Stimulated activated naive CD4-positive, alpha-beta T cell treated with Interleukin-2 at 50 U/mL for 16 hours (primary cell): ENCODE results near the gene MBD3L2B.
"Not testable (repeated sequence)": the region's sequence is repeated elsewhere in the genome, so short reads cannot be mapped to it uniquely, and the experiment has no call there.

ENCODE experiments used
- DNase-seq: peaks from one replicate; lab custom pipeline; 2025; lab: John Stamatoyannopoulos, UW

The MBD3L2B gene

GRCh38 chr19:7021331-7021730 is at the start of gene MBD3L2B:
Gene MBD3L2B, minus strand, starts transcription at chr19:7021431. Its CDS starts 34 bp downstream, at chr19:7021397.
- not testable (repeated sequence) for DNase-seq

- no peak for DNase-seq
Measured at GRCh38 chr19:7069904-7070226, 48.6 kb upstream of the MBD3L2B start.

GRCh38 chr19:7069042-7069903 is 48.0 kb upstream of the MBD3L2B start, which contains the start of gene ZNF557:
Gene ZNF557, plus strand, starts transcription at chr19:7069703. Its CDS starts 5,372 bp downstream, at chr19:7075075.
- DNase-seq: peak; percentile 98

- DNase-seq: no peak
Measured at GRCh38 chr19:7068599-7068998, 47.4 kb upstream of the MBD3L2B start.

- DNase-seq: no peak
Measured at GRCh38 chr19:7067716-7068115, 46.5 kb upstream of the MBD3L2B start.

GRCh38 chr19:7067122-7067521 is 45.9 kb upstream of the MBD3L2B start:
- DNase-seq: not testable (repeated sequence)

GRCh38 chr19:7063764-7064418 is 42.7 kb upstream of the MBD3L2B start:
- no peak for DNase-seq

GRCh38 chr19:7063339-7063738 is 42.1 kb upstream of the MBD3L2B start:
- no peak for DNase-seq

- not testable (repeated sequence) for DNase-seq
Measured at GRCh38 chr19:7059977-7060376, 38.7 kb upstream of the MBD3L2B start.

- not testable (repeated sequence) for DNase-seq
Measured at GRCh38 chr19:7058576-7058975, 37.3 kb upstream of the MBD3L2B start, which contains the start of gene MBD3L3. Gene MBD3L3, minus strand, starts transcription at chr19:7058676. Its CDS starts 71 bp downstream, at chr19:7058605.

- not testable (repeated sequence) for DNase-seq
Measured at GRCh38 chr19:7056371-7056770, 35.1 kb upstream of the MBD3L2B start.

GRCh38 chr19:7055679-7056078 is 34.4 kb upstream of the MBD3L2B start:
- DNase-seq: not testable (repeated sequence)

- not testable (repeated sequence) for DNase-seq
Measured at GRCh38 chr19:7054635-7055368, 33.6 kb upstream of the MBD3L2B start.

GRCh38 chr19:7052896-7053295 is 31.7 kb upstream of the MBD3L2B start:
- not testable (repeated sequence) for DNase-seq

- not testable (repeated sequence) for DNase-seq
Measured at GRCh38 chr19:7051421-7051820, 30.2 kb upstream of the MBD3L2B start.

- DNase-seq: not testable (repeated sequence)
Measured at GRCh38 chr19:7049021-7049420, 27.8 kb upstream of the MBD3L2B start, which contains the start of gene MBD3L2. Gene MBD3L2, plus strand, starts transcription at chr19:7049321. Its CDS starts 53 bp downstream, at chr19:7049374.

GRCh38 chr19:7041563-7041962 is 20.3 kb upstream of the MBD3L2B start:
- not testable (repeated sequence) for DNase-seq

- DNase-seq: not testable (repeated sequence)
Measured at GRCh38 chr19:7040079-7040478, 18.8 kb upstream of the MBD3L2B start, which contains the start of gene MBD3L4. Gene MBD3L4, minus strand, starts transcription at chr19:7040179. Its CDS starts 35 bp downstream, at chr19:7040144.

GRCh38 chr19:7030278-7030677 is 9.0 kb upstream of the MBD3L2B start, which contains the start of gene MBD3L5:
Gene MBD3L5, plus strand, starts transcription at chr19:7030578. Its CDS starts 34 bp downstream, at chr19:7030612.
- DNase-seq: not testable (repeated sequence)

- not testable (repeated sequence) for DNase-seq
Measured at GRCh38 chr19:7028790-7029189, 7.6 kb upstream of the MBD3L2B start.

GRCh38 chr19:7018828-7019227 is 2.4 kb downstream of the MBD3L2B start:
- DNase-seq: no peak

- peak; percentile 4 for DNase-seq
Measured at GRCh38 chr19:7013678-7014077, 7.6 kb downstream of the MBD3L2B start.
